Keratinocyte (primary cell): Measurements from ENCODE around the gene CC2D1B. TPM values are rescaled to one million over a fixed set of nuclear protein-coding genes. Genes with fewer than 3 reads are reported as not detected.

Experiments
- DNase-seq: peaks from one replicate; pipeline ENCODE4 v3.0.0-alpha.2; 2011; ENCODE audit warnings: low read depth, missing footprints, low spot score
- FAIRE-seq: peaks from 2 replicates; lab custom pipeline; 2011; peaks lifted over from hg19 to GRCh38; lab: Jason Lieb, UNC
- H2AFZ ChIP-seq: 2 replicates; pipeline ENCODE4 v1.6.0; 2012; ENCODE audit warnings: low read length, control low read depth, inconsistent platforms; ENCODE audit not compliant: control insufficient read depth
- H3K27ac ChIP-seq: 2 replicates; pipeline ENCODE4 v1.5.1; 2011; ENCODE audit warnings: low read length; ENCODE audit not compliant: control insufficient read depth, insufficient read depth
- H3K27me3 ChIP-seq: 3 replicates; pipeline ENCODE4 v1.6.0; 2011; ENCODE audit warnings: low read length; ENCODE audit not compliant: control insufficient read depth, insufficient read depth; ENCODE audit errors: extremely low read depth
- H3K36me3 ChIP-seq, 2 experiments: 2 replicates in 1 of 2; 3 replicates in 1 of 2; pipeline ENCODE4 v1.5.1; 2011; ENCODE audit warnings: low read length in 2 of 2, mild to moderate bottlenecking in 1 of 2; ENCODE audit not compliant: control insufficient read depth in 2 of 2, insufficient read depth in 2 of 2; ENCODE audit errors: extremely low read depth in 1 of 2
- H3K4me1 ChIP-seq: 3 replicates; pipeline ENCODE4 v1.5.1; 2011; ENCODE audit warnings: low read length; ENCODE audit not compliant: control insufficient read depth, insufficient read depth; ENCODE audit errors: extremely low read depth
- H3K4me2 ChIP-seq: 3 replicates; pipeline ENCODE4 v1.6.0; 2011; ENCODE audit warnings: low read depth, low read length; ENCODE audit not compliant: control insufficient read depth, insufficient read depth; ENCODE audit errors: extremely low read depth
- H3K4me3 ChIP-seq, 3 experiments: fragments of 200-600 bp in 1 of 3; sonication (generic) in 1 of 3; 2 replicates in 2 of 3; 3 replicates in 1 of 3; pipeline ENCODE4 v1.5.1; 2011 to 2016; ENCODE audit warnings: low read length in 3 of 3, mild to moderate bottlenecking in 3 of 3, control low read depth in 2 of 3, inconsistent platforms in 1 of 3, low read depth in 1 of 3, mixed read lengths in 1 of 3, mixed run types in 1 of 3, moderate library complexity in 1 of 3; ENCODE audit not compliant: control insufficient read depth in 2 of 3, insufficient read depth in 2 of 3; ENCODE audit errors: extremely low read depth in 1 of 3
- H3K79me2 ChIP-seq: 2 replicates; pipeline ENCODE4 v1.6.0; 2012; ENCODE audit warnings: low read length; ENCODE audit not compliant: control insufficient read depth, insufficient read depth
- H3K9ac ChIP-seq: 3 replicates; pipeline ENCODE4 v1.6.0; 2011; ENCODE audit warnings: low read length; ENCODE audit not compliant: control insufficient read depth, insufficient read depth; ENCODE audit errors: extremely low read depth
- H3K9me1 ChIP-seq: 3 replicates; pipeline ENCODE4 v1.6.0; 2011; ENCODE audit warnings: low read length; ENCODE audit not compliant: control insufficient read depth, insufficient read depth; ENCODE audit errors: extremely low read depth
- H3K9me3 ChIP-seq: 2 replicates; pipeline ENCODE4 v1.5.1; 2012; ENCODE audit warnings: low read depth, low read length; ENCODE audit not compliant: control insufficient read depth
- H4K20me1 ChIP-seq: 3 replicates; pipeline ENCODE4 v1.6.0; 2011; ENCODE audit warnings: low read length; ENCODE audit not compliant: control insufficient read depth, insufficient read depth; ENCODE audit errors: extremely low read depth
- CTCF ChIP-seq, 3 experiments: IDR thresholded peaks in 1 of 3; conservative IDR thresholded peaks in 1 of 3; optimal IDR thresholded peaks in 1 of 3; 2 replicates in 2 of 3; 3 replicates in 1 of 3; pipeline versions ENCODE3 to v1.5.1; 2011; ENCODE audit warnings: low read length in 3 of 3, mild to moderate bottlenecking in 3 of 3, moderate library complexity in 2 of 3, control low read depth in 1 of 3, inconsistent platforms in 1 of 3; ENCODE audit not compliant: insufficient read depth in 2 of 3; ENCODE audit errors: extremely low read depth in 1 of 3
- EZH2 ChIP-seq: IDR thresholded peaks from one replicate; pipeline ENCODE4 v1.6.1; 2012; ENCODE audit warnings: inconsistent platforms, mild to moderate bottlenecking, low read length, moderate library complexity
- dilution Hi-C: fragments of 300-500 bp; cut with MboI; formaldehyde crosslinking; loops from one replicate; pipeline ENCODE4 v1.7.0; 2020; ENCODE audit warnings: low sequenced_read_pairs; ENCODE audit not compliant: extremely low pct_ligation_motif_present
- polyA plus RNA-seq, 5 experiments: library from polyadenylated mRNA; depleted of rRNA in 3 of 5; stranded (reverse) in 3 of 5; stranded (forward) in 1 of 5; unstranded in 1 of 5; fragments of >200 nt; gene quantifications; 1 replicate in 1 of 5; 2 replicates in 3 of 5; 3 replicates in 1 of 5; pipeline versions ENCODE4 v1.2.1 to v1.2.3, GENCODE V29; 2011 to 2012; ENCODE audit warnings: missing spikeins in 2 of 5, low read depth in 1 of 5, low replicate concordance in 1 of 5

Gene CC2D1B
- polyA plus RNA-seq, 1 donor (not counting 4 experiments of a cell fraction or from before 2014, with no cell fraction given), result 12.5 TPM

DNA sequence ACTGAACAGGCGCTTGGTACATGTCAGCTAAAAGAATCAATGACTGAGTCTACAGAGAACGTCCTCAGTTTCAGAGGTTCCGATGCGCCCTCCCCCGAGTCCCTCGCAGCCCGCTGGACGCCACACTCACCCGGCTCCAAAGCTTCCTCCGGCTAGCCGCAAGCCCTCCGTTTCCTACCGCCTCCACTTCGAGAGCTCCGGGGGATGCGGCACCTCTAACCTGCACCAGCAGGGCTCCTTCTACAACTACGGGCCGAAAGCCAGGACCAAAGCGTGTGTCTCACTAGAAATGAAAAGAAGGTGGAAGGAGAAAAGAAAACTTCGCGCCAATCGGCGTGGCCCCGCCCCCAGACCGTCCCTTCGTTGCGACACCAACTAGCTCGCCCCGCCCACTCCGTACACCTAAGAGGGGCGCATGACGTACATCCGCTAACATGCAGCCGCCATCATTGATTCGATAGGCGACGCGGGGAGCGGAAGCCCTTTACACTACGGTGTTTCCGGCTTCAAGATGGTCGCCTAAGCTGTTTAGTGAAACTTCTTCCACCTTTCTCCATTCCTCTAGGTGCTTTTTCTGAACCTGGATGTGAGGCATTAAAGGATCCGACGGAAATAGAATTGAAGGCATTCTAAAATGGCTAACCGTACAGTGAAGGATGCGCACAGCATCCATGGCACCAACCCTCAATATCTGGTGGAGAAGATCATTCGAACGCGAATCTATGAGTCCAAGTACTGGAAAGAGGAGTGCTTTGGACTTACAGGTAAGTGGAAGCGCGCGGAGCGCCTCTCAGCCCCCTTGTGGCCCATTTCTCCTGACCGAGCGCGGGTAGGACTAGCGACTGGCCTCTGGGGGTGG lies 38.3 kb upstream of the CC2D1B start, which contains the start of the genes ORC1 and PRPF38A:
TSS of gene ORC1 (minus strand) at position 308 of the 859 bp plus-strand sequence. CDS start 2,200 bp downstream, outside the sequence.
TSS of gene PRPF38A (plus strand) at position 487 of the 859 bp plus-strand sequence. CDS start at position 635, 148 bp downstream.
- Histone ChIP-seq H2AFZ (peak within 1 kb of the TSS; percentile 95), H3K9me3 (no peaks in the 10 kb centered on the region), H3K79me2 (peaks cover 35% of the 10 kb centered on the region), H3K4me3 (peak within 1 kb of the TSS; percentile 61 to 80 (median 76)), H3K4me2 (peak within 1 kb of the TSS; percentile 79), H3K4me1 (peaks cover 11% of the 10 kb centered on the region), H3K9me1 (no peaks in the 10 kb centered on the region), H3K27ac (peak within 1 kb of the TSS; percentile 87), H4K20me1 (no peaks in the 10 kb centered on the region), H3K36me3 (peaks cover 3 to 26% of the 10 kb centered on the region in 2 experiments), H3K27me3 (no peaks in the 10 kb centered on the region), H3K9ac (peak within 1 kb of the TSS; percentile 82)
- DNase-seq, result peak; percentile 70
- FAIRE-seq, result peak; percentile 89
- dilution Hi-C loops, result no loop called here
- TF ChIP-seq EZH2 (no peak), CTCF (optimal IDR thresholded peaks at IDR 0.05 in 1 of 3, IDR thresholded peaks at IDR 0.05 in 1 of 3, conservative IDR thresholded peaks at IDR 0.05 in 1 of 3; ENCODE audit: extremely low read depth in 1 of 3, insufficient read depth in 2 of 3, low read length in 3 of 3) (peak; percentile 32 to 86 (median 80))

GRCh38 chr1:52403566-52404115 lies 37.6 kb upstream of the CC2D1B start:
- Histone ChIP-seq H3K27ac (peak overlapping the region; percentile 87), H3K9me3 (no peaks in the 10 kb centered on the region), H2AFZ (peak overlapping the region; percentile 95), H3K4me2 (peak overlapping the region; percentile 79), H3K27me3 (no peaks in the 10 kb centered on the region), H3K4me3 (peak overlapping the region; percentile 61 to 80 (median 76)), H3K36me3 (peaks cover 2 to 23% of the 10 kb centered on the region in 2 experiments), H3K9ac (peak overlapping the region; percentile 82), H4K20me1 (no peaks in the 10 kb centered on the region), H3K4me1 (peaks cover 11% of the 10 kb centered on the region), H3K79me2 (peaks cover 35% of the 10 kb centered on the region), H3K9me1 (no peaks in the 10 kb centered on the region)
- no peak for FAIRE-seq
- TF ChIP-seq EZH2 (no peak), CTCF (optimal IDR thresholded peaks at IDR 0.05 in 1 of 3, IDR thresholded peaks at IDR 0.05 in 1 of 3, conservative IDR thresholded peaks at IDR 0.05 in 1 of 3; ENCODE audit: extremely low read depth in 1 of 3, insufficient read depth in 2 of 3, low read length in 3 of 3) (no peak)
- peak; percentile 38 for DNase-seq
- dilution Hi-C loops, result no loop called here
